ENCODE data around the gene NEMF. TPM values are rescaled to one million over a fixed set of nuclear protein-coding genes. Genes with fewer than 3 reads are reported as not detected.
A peak's percentile ranks its signal among the peaks of the same experiment; 100 is the strongest.

The NEMF gene
- total and polyA plus RNA-seq, 4 donors = 19.7 to 145 (median 41.0) TPM

DNA sequence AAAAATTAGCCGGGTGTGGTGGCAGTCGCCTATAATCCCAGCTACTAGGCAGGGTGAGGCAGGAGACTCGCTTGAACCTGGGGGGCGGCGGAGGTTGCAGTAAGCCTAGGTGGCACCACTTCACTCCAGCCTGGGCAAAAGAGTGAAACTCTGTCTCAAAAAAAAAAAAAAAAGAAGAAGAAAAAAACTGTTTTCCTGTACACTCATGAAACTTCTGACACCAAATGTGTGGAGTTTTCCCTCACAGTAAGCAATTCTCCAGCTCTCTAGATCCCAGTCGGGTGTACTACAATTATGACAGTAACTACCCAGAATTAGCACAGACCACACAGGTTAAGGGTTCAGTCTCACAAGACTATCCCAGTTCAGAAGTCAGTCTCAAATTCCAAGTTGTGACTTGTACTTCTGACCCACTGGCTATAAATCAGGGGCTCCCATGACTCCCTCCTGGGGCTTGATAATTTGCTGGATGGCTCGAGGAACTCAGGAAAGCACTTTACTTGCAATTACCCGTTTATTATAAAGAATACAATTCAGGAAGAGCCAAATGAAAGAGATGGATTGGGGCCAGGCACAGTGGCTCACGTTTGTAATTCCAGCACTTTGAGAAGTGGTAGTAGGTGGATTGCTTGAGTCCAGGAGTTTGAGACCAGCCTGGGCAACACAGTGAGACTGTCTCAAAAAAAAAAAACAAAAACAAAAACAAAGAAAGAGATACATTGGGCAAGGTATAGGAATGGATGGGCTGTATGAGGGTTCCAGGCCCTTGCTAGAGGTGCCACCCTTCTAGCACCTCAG, 27.9 kb upstream of the NEMF start:
- 64 to 65% methylated on average over 9 of the region's 9 CpGs for WGBS, 2 donors

DNA sequence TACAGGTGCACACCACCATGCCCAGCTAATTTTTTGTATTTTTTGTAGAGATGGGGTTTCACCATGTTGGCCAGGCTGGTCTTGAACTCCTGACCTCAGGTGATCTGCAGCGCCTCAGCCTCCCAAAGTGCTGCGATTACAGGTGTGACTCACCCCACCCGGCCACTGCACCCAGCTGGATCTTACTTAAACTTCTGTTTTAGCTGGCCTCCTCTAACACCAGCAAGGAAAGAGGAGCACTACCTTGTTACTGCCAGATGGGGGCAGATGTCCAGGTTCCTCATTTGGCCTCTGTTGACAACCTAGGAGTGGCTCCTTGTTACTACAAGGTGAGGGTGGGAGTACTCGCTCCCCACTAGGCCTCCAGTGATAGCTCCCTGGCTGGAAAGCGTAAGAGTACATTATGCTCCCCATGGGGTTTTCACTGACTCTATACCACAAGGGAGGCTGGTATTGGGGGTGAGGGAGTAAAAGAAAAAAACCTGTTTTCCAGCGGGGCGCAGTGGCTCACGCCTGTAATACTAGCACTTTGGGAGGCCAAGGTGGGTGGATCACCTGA, 27.1 kb upstream of the NEMF start:
- peak; percentile 77 for ATAC-seq (ENCODE audit: insufficient read depth, low FRiP score)

More for the DNA sequence above, 27.9 kb upstream of the NEMF start:
- TF ChIP-seq, protein P1, sequence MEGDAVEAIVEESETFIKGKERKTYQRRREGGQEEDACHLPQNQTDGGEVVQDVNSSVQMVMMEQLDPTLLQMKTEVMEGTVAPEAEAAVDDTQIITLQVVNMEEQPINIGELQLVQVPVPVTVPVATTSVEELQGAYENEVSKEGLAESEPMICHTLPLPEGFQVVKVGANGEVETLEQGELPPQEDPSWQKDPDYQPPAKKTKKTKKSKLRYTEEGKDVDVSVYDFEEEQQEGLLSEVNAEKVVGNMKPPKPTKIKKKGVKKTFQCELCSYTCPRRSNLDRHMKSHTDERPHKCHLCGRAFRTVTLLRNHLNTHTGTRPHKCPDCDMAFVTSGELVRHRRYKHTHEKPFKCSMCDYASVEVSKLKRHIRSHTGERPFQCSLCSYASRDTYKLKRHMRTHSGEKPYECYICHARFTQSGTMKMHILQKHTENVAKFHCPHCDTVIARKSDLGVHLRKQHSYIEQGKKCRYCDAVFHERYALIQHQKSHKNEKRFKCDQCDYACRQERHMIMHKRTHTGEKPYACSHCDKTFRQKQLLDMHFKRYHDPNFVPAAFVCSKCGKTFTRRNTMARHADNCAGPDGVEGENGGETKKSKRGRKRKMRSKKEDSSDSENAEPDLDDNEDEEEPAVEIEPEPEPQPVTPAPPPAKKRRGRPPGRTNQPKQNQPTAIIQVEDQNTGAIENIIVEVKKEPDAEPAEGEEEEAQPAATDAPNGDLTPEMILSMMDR (IDR thresholded peaks at IDR 0.05; ENCODE audit: control extremely low read depth, extremely low read depth) = no peak
- Histone ChIP-seq H3K27me3 (ENCODE audit: control insufficient read depth in 3 of 3, insufficient read depth in 3 of 3, low read length in 2 of 3) (no peaks in the 10 kb centered on the region), H3K36me3 (ENCODE audit: control insufficient read depth in 4 of 4, insufficient read depth in 4 of 4, low read length in 4 of 4) (no peaks in the 10 kb centered on the region), H3K4me3 (no peak overlapping the region), H3K9ac (ENCODE audit: insufficient read depth in 1 of 2, low read length in 2 of 2) (no peak overlapping the region), H3K27ac (ENCODE audit: low read depth in 1 of 2, low read length in 1 of 2) (no peak overlapping the region), H3K9me3 (ENCODE audit: control insufficient read depth in 4 of 4, insufficient read depth in 3 of 4, low read length in 3 of 4) (no peaks in the 10 kb centered on the region), H3K4me1 (ENCODE audit: control insufficient read depth in 5 of 5, insufficient read depth in 5 of 5, low read length in 5 of 5) (no peaks in the 10 kb centered on the region)
- DNase-seq (no peak), ATAC-seq (ENCODE audit: insufficient read depth, low FRiP score) (no peak)

DNA sequence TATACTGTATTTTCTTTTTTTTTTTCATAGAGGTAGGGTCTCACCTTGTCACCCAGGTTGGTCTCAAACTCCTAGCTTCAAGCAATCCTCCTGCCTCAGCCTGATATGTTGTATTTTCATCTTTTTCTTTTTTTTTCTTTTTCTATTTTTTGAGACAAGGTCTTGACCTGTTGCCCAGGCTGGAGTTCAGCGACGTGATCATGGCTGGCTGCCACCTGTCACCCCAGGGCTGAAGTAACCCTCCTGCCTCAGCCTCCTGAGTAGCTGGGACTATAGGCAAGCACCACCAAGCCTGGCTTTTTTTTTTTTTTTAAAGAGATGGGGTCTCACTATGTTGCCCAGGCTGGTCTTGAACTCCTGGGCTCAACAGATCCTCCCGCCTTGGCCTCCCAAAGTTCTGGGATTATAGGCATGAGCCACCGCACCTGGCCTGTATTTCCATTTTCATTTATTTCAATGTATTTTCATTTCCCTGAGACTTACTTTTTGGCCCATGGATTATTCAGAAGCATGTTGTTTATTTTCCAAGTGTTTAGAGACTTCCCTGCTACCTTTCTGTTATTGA, 24.1 kb upstream of the NEMF start:
- no peak for DNase-seq
- no peak for ATAC-seq (ENCODE audit: insufficient read depth, low FRiP score)
- TF ChIP-seq, protein P1 (IDR thresholded peaks at IDR 0.05; ENCODE audit: control extremely low read depth, extremely low read depth) = no peak
- Histone ChIP-seq H3K27ac (ENCODE audit: low read depth in 1 of 2, low read length in 1 of 2) (no peak overlapping the region), H3K36me3 (ENCODE audit: control insufficient read depth in 4 of 4, insufficient read depth in 4 of 4, low read length in 4 of 4) (no peaks in the 10 kb centered on the region), H3K9ac (ENCODE audit: insufficient read depth in 1 of 2, low read length in 2 of 2) (no peak overlapping the region), H3K9me3 (ENCODE audit: control insufficient read depth in 4 of 4, insufficient read depth in 3 of 4, low read length in 3 of 4) (no peaks in the 10 kb centered on the region), H3K4me3 (no peak overlapping the region), H3K4me1 (ENCODE audit: control insufficient read depth in 5 of 5, insufficient read depth in 5 of 5, low read length in 5 of 5) (no peaks in the 10 kb centered on the region), H3K27me3 (ENCODE audit: control insufficient read depth in 3 of 3, insufficient read depth in 3 of 3, low read length in 2 of 3) (no peaks in the 10 kb centered on the region)
- WGBS, 2 donors = 63 to 74% methylated on average over 4 of the region's 4 CpGs

More for the DNA sequence above, 27.1 kb upstream of the NEMF start:
- no peaks in the 10 kb centered on the region for H3K4me1 ChIP-seq (ENCODE audit: control insufficient read depth in 5 of 5, insufficient read depth in 5 of 5, low read length in 5 of 5)
- H3K4me3 ChIP-seq = no peak overlapping the region
- H3K9ac ChIP-seq (ENCODE audit: insufficient read depth in 1 of 2, low read length in 2 of 2) = no peak overlapping the region
- H3K27me3 ChIP-seq (ENCODE audit: control insufficient read depth in 3 of 3, insufficient read depth in 3 of 3, low read length in 2 of 3) = no peaks in the 10 kb centered on the region
- no peak overlapping the region for H3K27ac ChIP-seq (ENCODE audit: low read depth in 1 of 2, low read length in 1 of 2)
- TF ChIP-seq, protein P1 (IDR thresholded peaks at IDR 0.05; ENCODE audit: control extremely low read depth, extremely low read depth) = peak; percentile 38
- H3K36me3 ChIP-seq (ENCODE audit: control insufficient read depth in 4 of 4, insufficient read depth in 4 of 4, low read length in 4 of 4) = no peaks in the 10 kb centered on the region
- no peaks in the 10 kb centered on the region for H3K9me3 ChIP-seq (ENCODE audit: control insufficient read depth in 4 of 4, insufficient read depth in 3 of 4, low read length in 3 of 4)
- DNase-seq = peak in 2 of 3 donors; percentile 40 to 48
- WGBS, 2 donors = 66 to 73% methylated on average over 8 of the region's 8 CpGs
